H1 (cell line): Measurements from ENCODE around the gene NHS. TPM values are rescaled to one million over a fixed set of nuclear protein-coding genes. Genes with fewer than 3 reads are reported as not detected.

Experiments used
- CTCF ChIA-PET: fragments of 300-600 bp; sonication (Branson Sonifier 250); formaldehyde crosslinking; loops from one replicate; lab custom pipeline; 2021; ENCODE audit not compliant: partially characterized antibody; lab: Charles Lee
- POLR2A ChIA-PET: fragments of 300-600 bp; sonication (Branson Sonifier 250); formaldehyde crosslinking; loops from one replicate; lab custom pipeline; 2021; ENCODE audit warnings: inconsistent platforms; ENCODE audit not compliant: partially characterized antibody; lab: Charles Lee
- DNase-seq, 2 experiments: peaks; one replicate each; pipeline versions ENCODE4 v3.0.0 to v3.0.0-alpha.2; 2010 to 2022; ENCODE audit warnings: low spot score in 2 of 2, low read depth in 1 of 2, mixed read lengths in 1 of 2
- FAIRE-seq: peaks from 2 replicates; lab custom pipeline; 2011; peaks lifted over from hg19 to GRCh38; lab: Jason Lieb, UNC
- H2AFZ ChIP-seq: 2 replicates; pipeline ENCODE4 v1.8.1; 2012; ENCODE audit warnings: low read length, inconsistent platforms
- H2AK5ac ChIP-seq: 2 replicates; pipeline ENCODE4 v1.6.1; 2013; ENCODE audit warnings: low read depth, low read length
- H2BK120ac ChIP-seq: replicated peaks from 2 replicates; pipeline ENCODE3; 2013; ENCODE audit warnings: low read depth, low read length, inconsistent platforms
- H2BK12ac ChIP-seq: 2 replicates; pipeline ENCODE4 v1.6.1; 2013; ENCODE audit warnings: low read depth, low read length
- H2BK15ac ChIP-seq: 2 replicates; pipeline ENCODE4 v1.6.1; 2013; ENCODE audit warnings: low read length
- H2BK20ac ChIP-seq: 2 replicates; pipeline ENCODE4 v1.6.1; 2013; ENCODE audit warnings: low read length
- H2BK5ac ChIP-seq: 2 replicates; pipeline ENCODE4 v1.6.1; 2013; ENCODE audit warnings: low read depth, low read length
- H3K14ac ChIP-seq: 2 replicates; pipeline ENCODE4 v1.6.1; 2013; ENCODE audit warnings: inconsistent platforms; ENCODE audit not compliant: insufficient read length
- H3K18ac ChIP-seq: 2 replicates; pipeline ENCODE4 v1.6.1; 2013; ENCODE audit warnings: low read length; ENCODE audit errors: extremely low read depth
- H3K23ac ChIP-seq: 2 replicates; pipeline ENCODE4 v1.6.1; 2013; ENCODE audit warnings: inconsistent platforms; ENCODE audit not compliant: insufficient read length
- H3K23me2 ChIP-seq: 2 replicates; pipeline ENCODE4 v1.6.1; 2013; ENCODE audit warnings: low read depth, low read length
- H3K27ac ChIP-seq: 2 replicates; pipeline ENCODE4 v1.6.1; 2011; ENCODE audit warnings: low read depth, low read length, inconsistent platforms
- H3K27me3 ChIP-seq, 4 experiments: replicated peaks in 1 of 4; 1 replicate in 1 of 4; 2 replicates in 3 of 4; pipeline versions ENCODE4 v1.6.1 to v1.8.1; 2011 to 2013; ENCODE audit warnings: low read length in 3 of 4, mild to moderate bottlenecking in 3 of 4, inconsistent platforms in 2 of 4, mixed read lengths in 2 of 4, moderate library complexity in 1 of 4; ENCODE audit not compliant: control insufficient read depth in 3 of 4, insufficient read depth in 3 of 4; ENCODE audit errors: extremely low read depth in 1 of 4
- H3K36me3 ChIP-seq, 4 experiments: 2 replicates each; pipeline versions ENCODE4 v1.6.1 to v1.8.1; 2011 to 2013; ENCODE audit warnings: mild to moderate bottlenecking in 4 of 4, low read length in 3 of 4, moderate library complexity in 2 of 4, control low read depth in 1 of 4, inconsistent platforms in 1 of 4; ENCODE audit not compliant: insufficient read depth in 4 of 4, control insufficient read depth in 2 of 4
- H3K4ac ChIP-seq: replicated peaks from 2 replicates; pipeline ENCODE3; 2013; ENCODE audit warnings: low read length, low read depth, mixed read lengths, inconsistent platforms; ENCODE audit not compliant: insufficient read length
- H3K4me1 ChIP-seq, 4 experiments: replicated peaks in 1 of 4; 1 replicate in 1 of 4; 2 replicates in 3 of 4; pipeline versions ENCODE4 v1.6.1 to v1.8.1; 2011 to 2013; ENCODE audit warnings: low read length in 3 of 4, inconsistent platforms in 2 of 4, mixed read lengths in 1 of 4; ENCODE audit not compliant: insufficient read depth in 4 of 4, control insufficient read depth in 3 of 4
- H3K4me2 ChIP-seq, 2 experiments: 2 replicates each; pipeline versions ENCODE4 v1.6.1 to v1.8.1; 2011 to 2013; ENCODE audit warnings: low read depth in 2 of 2, low read length in 2 of 2, control low read depth in 1 of 2, inconsistent platforms in 1 of 2, mild to moderate bottlenecking in 1 of 2; ENCODE audit not compliant: insufficient read depth in 1 of 2
- H3K4me3 ChIP-seq, 4 experiments: fragments of 200-600, 300-600 bp in 1 of 4; sonication (generic), shearing (Covaris generic), sonication (Bioruptor Twin) in 1 of 4; 2 replicates each; pipeline versions ENCODE4 v1.5.1 to v1.8.1; 2011 to 2016; ENCODE audit warnings: low read length in 4 of 4, low read depth in 3 of 4, control low read depth in 2 of 4, inconsistent platforms in 2 of 4, mild to moderate bottlenecking in 2 of 4, mixed read lengths in 1 of 4, moderate library complexity in 1 of 4; ENCODE audit not compliant: insufficient read depth in 2 of 4; ENCODE audit errors: extremely low read depth in 1 of 4
- H3K56ac ChIP-seq: replicated peaks from 2 replicates; pipeline ENCODE3; 2013; ENCODE audit warnings: low read depth, mild to moderate bottlenecking, mixed read lengths, low read length, inconsistent platforms; ENCODE audit not compliant: insufficient read length
- H3K79me1 ChIP-seq: 2 replicates; pipeline ENCODE4 v1.6.1; 2013; ENCODE audit warnings: low read depth, low read length, control low read depth
- H3K79me2 ChIP-seq, 2 experiments: 2 replicates each; pipeline versions ENCODE4 v1.6.1 to v1.8.1; 2012 to 2013; ENCODE audit warnings: low read length in 2 of 2, mild to moderate bottlenecking in 2 of 2, inconsistent platforms in 1 of 2; ENCODE audit not compliant: insufficient read depth in 2 of 2, control insufficient read depth in 1 of 2
- H3K9ac ChIP-seq, 4 experiments: replicated peaks in 1 of 4; 1 replicate in 1 of 4; 2 replicates in 3 of 4; pipeline versions ENCODE4 v1.6.1 to v1.8.1; 2011 to 2013; ENCODE audit warnings: low read depth in 3 of 4, low read length in 3 of 4, control low read depth in 2 of 4, mild to moderate bottlenecking in 2 of 4, moderate library complexity in 2 of 4, inconsistent platforms in 1 of 4; ENCODE audit errors: extremely low read depth in 1 of 4
- H3K9me3 ChIP-seq, 2 experiments: 2 replicates each; pipeline versions ENCODE4 v1.6.1 to v1.8.1; 2012 to 2013; ENCODE audit warnings: mild to moderate bottlenecking in 2 of 2, moderate library complexity in 2 of 2, control low read depth in 1 of 2, inconsistent platforms in 1 of 2, low read depth in 1 of 2, low read length in 1 of 2, mixed read lengths in 1 of 2; ENCODE audit not compliant: insufficient read depth in 2 of 2
- H4K20me1 ChIP-seq, 2 experiments: replicated peaks in 1 of 2; 2 replicates each; pipeline versions ENCODE3 to v1.8.1; 2011 to 2013; ENCODE audit warnings: inconsistent platforms in 2 of 2, low read length in 2 of 2, mild to moderate bottlenecking in 1 of 2; ENCODE audit not compliant: insufficient read depth in 2 of 2, control insufficient read depth in 1 of 2
- H4K5ac ChIP-seq: 2 replicates; pipeline ENCODE4 v1.6.1; 2013; ENCODE audit warnings: low read length, low read depth, mixed read lengths, inconsistent platforms; ENCODE audit not compliant: insufficient read length
- H4K8ac ChIP-seq: 2 replicates; pipeline ENCODE4 v1.8.0; 2013; ENCODE audit warnings: mild to moderate bottlenecking, moderate library complexity, low read length, inconsistent platforms; ENCODE audit not compliant: insufficient read depth; ENCODE audit errors: extremely low read depth
- H4K91ac ChIP-seq: replicated peaks from 2 replicates; pipeline ENCODE3; 2013; ENCODE audit warnings: low read length, mixed read lengths, inconsistent platforms; ENCODE audit not compliant: insufficient read length
- MAFK ChIP-seq: IDR thresholded peaks from 2 replicates; pipeline ENCODE4 v1.6.1; 2012; ENCODE audit warnings: low read depth, mild to moderate bottlenecking, improper control_type of control experiment, low read length
- SIN3A ChIP-seq, 2 experiments: IDR thresholded peaks in 1 of 2; conservative IDR thresholded peaks in 1 of 2; 2 replicates each; pipeline ENCODE4 v1.6.1; 2011 to 2012; ENCODE audit warnings: low read length in 2 of 2, improper control_type of control experiment in 1 of 2, low read depth in 1 of 2, mild to moderate bottlenecking in 1 of 2
- WGBS, 2 experiments: shearing (Covaris generic) in 1 of 2; methylation state at CpG; one replicate each; pipeline versions ENCODE4 v1.1.6 to v1.1.7; 2013 to 2015; ENCODE audit warnings: low lambda C conversion rate in 2 of 2, mixed read lengths in 2 of 2, inconsistent platforms in 1 of 2, low coverage in 1 of 2, missing lambda C conversion rate in 1 of 2; ENCODE audit not compliant: insufficient replicate concordance in 2 of 2, insufficient coverage in 1 of 2, insufficient read length in 1 of 2; ENCODE audit errors: extremely low coverage in 1 of 2, missing lambda C conversion rate in 1 of 2; 5-methylcytosine and 5-hydroxymethylcytosine counted together
- polyA plus RNA-seq, 7 experiments: library from polyadenylated mRNA; depleted of rRNA in 3 of 7; stranded (reverse) in 5 of 7; unstranded in 2 of 7; fragments of >200 nt in 5 of 7; fragments of 200-250 nt in 2 of 7; gene quantifications; 1 replicate in 5 of 7; 2 replicates in 1 of 7; 4 replicates in 1 of 7; pipeline versions ENCODE4 v1.2.1 to v1.2.3, GENCODE V29; 2011 to 2013; ENCODE audit warnings: missing spikeins in 2 of 7, mixed read lengths in 2 of 7
- total RNA-seq: library from RNA; stranded (reverse); fragmentation: NEBNext Ultra II Directional; extraction: Animal tissue kit (Norgen Biotek cat#: 25700); gene quantifications from 2 replicates; pipeline ENCODE4 v1.2.1, GENCODE V29; 2021

The NHS gene
- total and polyA plus RNA-seq, 2 of the 8 experiments (the other 6 are each of a cell fraction or from before 2014, with no cell fraction given): 2.2 to 6.7 TPM

- no peak for FAIRE-seq
- H4K8ac ChIP-seq: no peak overlapping the region
- H3K4me1 ChIP-seq: peaks cover 2 to 22% (median 6%) of the 10 kb centered on the region in 4 experiments; a peak in 5 of 7 replicates
- H2BK15ac ChIP-seq: peak overlapping the region; percentile 16; the same call in 1 of the 2 replicates
- no peaks in the 10 kb centered on the region for H3K9me3 ChIP-seq
- H2BK120ac ChIP-seq: no peak overlapping the region
- no peak overlapping the region for H3K56ac ChIP-seq
- no peaks in the 10 kb centered on the region for H3K36me3 ChIP-seq
- H2AFZ ChIP-seq: no peak overlapping the region
- no peak overlapping the region for H3K4ac ChIP-seq
- TF ChIP-seq MAFK (peak; percentile 24; the same call in 1 of the 2 replicates), SIN3A (conservative IDR thresholded peaks at IDR 0.05 in 1 of 2, IDR thresholded peaks at IDR 0.05 in 1 of 2; ENCODE audit: low read depth in 1 of 2, low read length in 2 of 2) (no peak)
- no peaks in the 10 kb centered on the region for H4K20me1 ChIP-seq
- H3K18ac ChIP-seq: no peak overlapping the region
- 0 out of 2 replicates have a peak overlapping the region, but pooled peaks have one; percentile 1 for H2BK12ac ChIP-seq
- no peak overlapping the region for H3K27ac ChIP-seq
- H3K23me2 ChIP-seq: no peaks in the 10 kb centered on the region
- H4K91ac ChIP-seq: no peak overlapping the region
- H3K79me1 ChIP-seq: no peaks in the 10 kb centered on the region
- no peak overlapping the region for H2BK5ac ChIP-seq
- peak overlapping the region; percentile 53 to 56 for H3K4me2 ChIP-seq
- H2BK20ac ChIP-seq: no peak overlapping the region
- CTCF ChIA-PET: interaction anchor here (1.3 kb wide), 1 partner anchor 8 kb away, joined by 3 read pairs; no protein-coding TSS in a partner anchor
- H3K9ac ChIP-seq: no peak overlapping the region
- POLR2A ChIA-PET: no interaction called here
- H3K79me2 ChIP-seq: no peaks in the 10 kb centered on the region
- WGBS, 2 experiments: 31% methylated on average over 6 of the region's 6 CpGs; no CpG with 5 or more reads in 1 of the 2 experiments
- no peaks in the 10 kb centered on the region for H3K27me3 ChIP-seq
- H2AK5ac ChIP-seq: 0 out of 2 replicates have a peak overlapping the region, but pooled peaks have one; percentile 5
- DNase-seq: peak in 1 of 2 experiments; percentile 52
- H3K4me3 ChIP-seq: peak overlapping the region in 1 of 4 experiments; percentile 38; a peak in 1 of 8 replicates
- no peak overlapping the region for H4K5ac ChIP-seq
- H3K14ac ChIP-seq: no peak overlapping the region
- H3K23ac ChIP-seq: no peak overlapping the region
Measured at GRCh38 chrX:17414839-17415238, 39.8 kb downstream of the NHS start.
